B cell (primary cell): Measurements from ENCODE around the gene IQGAP1. TPM values are rescaled to one million over a fixed set of nuclear protein-coding genes. Genes with fewer than 3 reads are reported as not detected.

Experiments used
- ATAC-seq: fragments of 200-7000 bp; cut with Tn5 transposase; one replicate; pipeline ENCODE4 v1.10.0; 2021; ENCODE audit warnings: low read depth, mild to moderate bottlenecking, moderate number of reproducible peaks, moderate library complexity
- CTCF ChIA-PET: fragments of 350-600 bp; sonication (Branson Sonifier 250); formaldehyde crosslinking; loops from one replicate; lab custom pipeline; 2021; ENCODE audit warnings: antibody characterized with exemption, inconsistent platforms; lab: Charles Lee
- POLR2A ChIA-PET: fragments of 350-600 bp; sonication (Branson Sonifier 250); formaldehyde crosslinking; loops from one replicate; lab custom pipeline; 2021; ENCODE audit warnings: antibody characterized with exemption; lab: Charles Lee
- DNase-seq: peaks from one replicate; pipeline ENCODE4 v3.0.0; 2013
- H2AFZ ChIP-seq: 2 replicates; pipeline ENCODE4 v1.6.1; 2012; ENCODE audit warnings: mild to moderate bottlenecking, low read depth, low read length; ENCODE audit not compliant: insufficient read depth, poor library complexity, severe bottlenecking
- H3K27ac ChIP-seq, 2 donors: 1 replicate in 1 of 2; 2 replicates in 1 of 2; pipeline ENCODE4 v1.5.1; 2012 to 2013; ENCODE audit warnings: low read length in 2 of 2, mild to moderate bottlenecking in 2 of 2, moderate library complexity in 1 of 2
- H3K27me3 ChIP-seq, 4 experiments: fragments of 200-600 bp in 1 of 4; sonication (generic) in 1 of 4; replicated peaks in 1 of 4; 1 replicate in 2 of 4; 2 replicates in 2 of 4; pipeline versions ENCODE4 v1.6.1 to v1.7.0; 2013 to 2016; ENCODE audit warnings: low read length in 3 of 4, mild to moderate bottlenecking in 2 of 4, mixed read lengths in 1 of 4, moderate library complexity in 1 of 4; ENCODE audit not compliant: insufficient read depth in 4 of 4, control insufficient read depth in 3 of 4; ENCODE audit errors: control extremely low read depth in 1 of 4
- H3K36me3 ChIP-seq, 2 experiments: replicated peaks in 1 of 2; 1 replicate in 1 of 2; 2 replicates in 1 of 2; pipeline versions ENCODE4 v1.6.1 to v1.7.1; 2013; ENCODE audit warnings: low read length in 1 of 2; ENCODE audit not compliant: insufficient read depth in 2 of 2, control insufficient read depth in 1 of 2; ENCODE audit errors: control extremely low read depth in 1 of 2, extremely low read depth in 1 of 2
- H3K4me1 ChIP-seq, 2 donors: fragments of 200-600 bp in 1 of 2; sonication (generic) in 1 of 2; 1 replicate in 1 of 2; 2 replicates in 1 of 2; pipeline versions ENCODE4 v1.5.1 to v1.6.1; 2013 to 2017; ENCODE audit warnings: low read length in 2 of 2; ENCODE audit not compliant: control insufficient read depth in 2 of 2, insufficient read depth in 2 of 2
- H3K4me2 ChIP-seq: replicated peaks from 2 replicates; pipeline ENCODE3; 2012; ENCODE audit warnings: mild to moderate bottlenecking, low read depth, low read length; ENCODE audit not compliant: poor library complexity, severe bottlenecking
- H3K4me3 ChIP-seq, 5 experiments: fragments of 200-600 bp in 1 of 5; sonication (generic) in 1 of 5; 1 replicate in 3 of 5; 2 replicates in 2 of 5; pipeline versions ENCODE4 v1.5.1 to v1.7.0; 2011 to 2016; ENCODE audit warnings: low read length in 4 of 5, mild to moderate bottlenecking in 4 of 5, low read depth in 2 of 5, control low read depth in 1 of 5, moderate library complexity in 1 of 5; ENCODE audit not compliant: insufficient read depth in 1 of 5; ENCODE audit errors: control extremely low read depth in 1 of 5, extremely low read depth in 1 of 5
- H3K79me2 ChIP-seq: fragments of 200-600 bp; sonication (generic); one replicate; pipeline ENCODE4 v1.6.0; 2016; ENCODE audit warnings: low read length; ENCODE audit not compliant: control insufficient read depth, insufficient read depth
- H3K9ac ChIP-seq: fragments of 200-600 bp; sonication (generic); 2 replicates; pipeline ENCODE4 v1.6.1; 2017; ENCODE audit warnings: mild to moderate bottlenecking, low read length, moderate library complexity
- H3K9me3 ChIP-seq, 3 donors: one replicate each; pipeline versions ENCODE4 v1.6.1 to v1.7.1; 2013; ENCODE audit warnings: low read length in 2 of 3; ENCODE audit not compliant: control insufficient read depth in 2 of 3, insufficient read depth in 1 of 3; ENCODE audit errors: control extremely low read depth in 1 of 3
- H4K20me1 ChIP-seq: 2 replicates; pipeline ENCODE4 v1.6.0; 2012; ENCODE audit warnings: mild to moderate bottlenecking, low read length; ENCODE audit not compliant: insufficient read depth, control insufficient read depth, poor library complexity, severe bottlenecking
- H3K27ac Mint-ChIP-seq: one replicate; pipeline ENCODE4 v1.8.0; 2021; ENCODE audit warnings: mixed read lengths
- H3K27me3 Mint-ChIP-seq: one replicate; pipeline ENCODE4 v1.8.0; 2021; ENCODE audit warnings: mixed read lengths
- H3K4me1 Mint-ChIP-seq: one replicate; pipeline ENCODE4 v1.8.0; 2021; ENCODE audit warnings: mixed read lengths
- H3K4me3 Mint-ChIP-seq: one replicate; pipeline ENCODE4 v1.8.0; 2021; ENCODE audit warnings: mixed read lengths
- H3K9me3 Mint-ChIP-seq: one replicate; pipeline ENCODE4 v1.8.0; 2022; ENCODE audit warnings: mixed read lengths; ENCODE audit not compliant: insufficient read depth
- EZH2 ChIP-seq: IDR thresholded peaks from 2 replicates; pipeline ENCODE4 v1.6.1; 2012; ENCODE audit warnings: borderline replicate concordance, low read depth, mild to moderate bottlenecking, moderate library complexity, low read length; ENCODE audit not compliant: insufficient read depth, poor library complexity, severe bottlenecking
- WGBS: methylation state at CpG from one replicate; pipeline ENCODE4 v1.1.5; 2013; ENCODE audit warnings: missing lambda C conversion rate; ENCODE audit not compliant: insufficient coverage; 5-methylcytosine and 5-hydroxymethylcytosine counted together
- intact Hi-C: fragments of 100-400 bp; cut with micrococcal nuclease; formaldehyde crosslinking; loops from one replicate; pipeline ENCODE4 v1.10.0; 2022
- polyA plus RNA-seq: library from polyadenylated mRNA; depleted of rRNA; stranded (reverse); fragments of >200 nt; gene quantifications from 2 replicates; pipeline ENCODE4 v1.2.3, GENCODE V29; 2012
- total RNA-seq, 2 donors: library from RNA; stranded (reverse); fragments of 120-200 nt in 1 of 2; gene quantifications; 1 replicate in 1 of 2; 2 replicates in 1 of 2; pipeline versions ENCODE4 v1.2.3 to v1.2.4, GENCODE V29; 2013 to 2022
- TF ChIP-seq, protein P1 (sequence below): fragments of 200-600 bp; IDR thresholded peaks from one replicate; pipeline ENCODE4 v1.8.0; 2022; ENCODE audit warnings: antibody characterized with exemption, mild to moderate bottlenecking

Gene IQGAP1
- total and polyA plus RNA-seq, 2 donors (not counting 1 experiment from before 2014, with no cell fraction given), result 49.7 to 216 TPM

DNA sequence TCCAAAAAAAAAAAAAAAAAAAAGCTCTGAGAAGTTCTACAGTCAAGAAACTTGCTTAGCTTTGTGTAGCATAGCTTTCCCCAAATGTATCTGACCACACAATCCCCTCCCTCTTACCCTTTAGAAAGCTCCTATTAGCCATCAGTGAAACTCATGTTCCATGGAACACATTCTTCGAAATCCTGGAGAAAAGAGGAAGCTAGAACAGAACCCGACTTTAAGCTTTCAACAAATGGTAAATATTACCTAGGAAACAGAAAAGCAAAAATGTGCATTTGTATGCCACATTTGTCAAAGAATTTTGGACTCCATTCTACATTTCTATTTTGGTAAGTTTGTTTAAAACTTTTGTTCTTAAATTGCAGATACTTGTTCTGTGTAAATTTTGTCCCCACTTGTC is 124.2 kb downstream of the IQGAP1 start:
- H3K27ac Mint-ChIP-seq, result no peak overlapping the region
- Histone ChIP-seq H3K4me3 (no peak overlapping the region), H3K9ac (no peak overlapping the region), H3K9me3 (no peaks in the 10 kb centered on the region), H2AFZ (no peak overlapping the region), H3K4me1 (peaks cover 7 to 11% of the 10 kb centered on the region in 2 donors), H3K27ac (no peak overlapping the region), H4K20me1 (no peaks in the 10 kb centered on the region), H3K36me3 (peaks cover 0 to 2% of the 10 kb centered on the region in 2 experiments), H3K4me2 (no peak overlapping the region), H3K79me2 (no peaks in the 10 kb centered on the region), H3K27me3 (no peaks in the 10 kb centered on the region)
- intact Hi-C loops, result no loop called here
- ATAC-seq (no peak), DNase-seq (no peak)
- H3K27me3 Mint-ChIP-seq, result no peaks in the 10 kb centered on the region
- no peaks in the 10 kb centered on the region for H3K9me3 Mint-ChIP-seq
- no peak for TF ChIP-seq EZH2
- TF ChIP-seq, protein P1, sequence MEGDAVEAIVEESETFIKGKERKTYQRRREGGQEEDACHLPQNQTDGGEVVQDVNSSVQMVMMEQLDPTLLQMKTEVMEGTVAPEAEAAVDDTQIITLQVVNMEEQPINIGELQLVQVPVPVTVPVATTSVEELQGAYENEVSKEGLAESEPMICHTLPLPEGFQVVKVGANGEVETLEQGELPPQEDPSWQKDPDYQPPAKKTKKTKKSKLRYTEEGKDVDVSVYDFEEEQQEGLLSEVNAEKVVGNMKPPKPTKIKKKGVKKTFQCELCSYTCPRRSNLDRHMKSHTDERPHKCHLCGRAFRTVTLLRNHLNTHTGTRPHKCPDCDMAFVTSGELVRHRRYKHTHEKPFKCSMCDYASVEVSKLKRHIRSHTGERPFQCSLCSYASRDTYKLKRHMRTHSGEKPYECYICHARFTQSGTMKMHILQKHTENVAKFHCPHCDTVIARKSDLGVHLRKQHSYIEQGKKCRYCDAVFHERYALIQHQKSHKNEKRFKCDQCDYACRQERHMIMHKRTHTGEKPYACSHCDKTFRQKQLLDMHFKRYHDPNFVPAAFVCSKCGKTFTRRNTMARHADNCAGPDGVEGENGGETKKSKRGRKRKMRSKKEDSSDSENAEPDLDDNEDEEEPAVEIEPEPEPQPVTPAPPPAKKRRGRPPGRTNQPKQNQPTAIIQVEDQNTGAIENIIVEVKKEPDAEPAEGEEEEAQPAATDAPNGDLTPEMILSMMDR, result no peak
- no peak overlapping the region for H3K4me3 Mint-ChIP-seq
- ChIA-PET POLR2A (interaction anchor here (0.6 kb wide), 1 partner anchor 340 kb away, joined by 5 read pairs; no protein-coding TSS in a partner anchor), CTCF (interaction anchor here (0.6 to 1.8 kb wide), 6 partner anchors 12 to 156 kb away, joined by 3 to 5 read pairs (median 3); no protein-coding TSS in a partner anchor)
- H3K4me1 Mint-ChIP-seq, result peaks cover 9% of the 10 kb centered on the region
- WGBS, result no CpG with 5 or more reads among the region's 2 CpGs

DNA sequence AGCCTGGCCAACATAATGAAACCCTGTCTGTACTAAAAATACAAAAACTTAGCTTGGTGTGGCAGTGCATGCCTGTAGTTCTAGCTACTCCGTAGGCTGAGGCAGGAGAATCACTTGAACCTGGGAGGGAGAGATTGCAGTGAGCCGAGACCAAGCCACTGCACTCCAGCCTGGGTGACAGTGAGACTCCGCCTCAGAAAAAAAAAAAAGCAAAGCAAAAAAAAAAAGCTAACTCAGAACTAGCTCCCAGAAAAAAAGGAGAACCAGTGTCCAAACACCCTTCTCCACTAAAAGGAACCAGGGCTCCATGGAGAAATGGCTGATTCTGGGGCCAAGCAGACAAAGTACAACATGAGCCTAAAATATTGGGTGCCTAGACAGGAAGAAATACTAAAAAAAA is 124.9 kb downstream of the IQGAP1 start:
- POLR2A ChIA-PET, result no interaction called here
- Mint-ChIP-seq H3K9me3 (no peaks in the 10 kb centered on the region), H3K27ac (no peak overlapping the region), H3K4me1 (peaks cover 9% of the 10 kb centered on the region), H3K4me3 (no peak overlapping the region), H3K27me3 (no peaks in the 10 kb centered on the region)
- Histone ChIP-seq H3K4me2 (no peak overlapping the region), H3K27me3 (no peaks in the 10 kb centered on the region), H3K9me3 (no peaks in the 10 kb centered on the region), H2AFZ (no peak overlapping the region), H3K36me3 (peaks cover 0 to 2% of the 10 kb centered on the region in 2 experiments), H3K4me3 (no peak overlapping the region), H3K79me2 (no peaks in the 10 kb centered on the region), H3K4me1 (peaks cover 7 to 11% of the 10 kb centered on the region in 2 donors), H4K20me1 (no peaks in the 10 kb centered on the region), H3K9ac (no peak overlapping the region), H3K27ac (no peak overlapping the region)
- TF ChIP-seq, protein P1, result no peak
- TF ChIP-seq EZH2, result no peak
- WGBS, result 82% methylated on average over 2 of the region's 3 CpGs
- intact Hi-C loops, result no loop called here
- DNase-seq (no peak), ATAC-seq (no peak)
- CTCF ChIA-PET, result interaction anchor here (0.7 to 1.3 kb wide), 2 partner anchors 91 to 95 kb away, joined by 3 read pairs; no protein-coding TSS in a partner anchor
